ENCODE results near the gene B3GALT4.
A peak's percentile ranks its signal among the peaks of the same experiment; 100 is the strongest.
"Not testable (repeated sequence)": the region's sequence is repeated elsewhere in the genome, so short reads cannot be mapped to it uniquely, and the experiment has no call there.

B3GALT4 gene, protein sequence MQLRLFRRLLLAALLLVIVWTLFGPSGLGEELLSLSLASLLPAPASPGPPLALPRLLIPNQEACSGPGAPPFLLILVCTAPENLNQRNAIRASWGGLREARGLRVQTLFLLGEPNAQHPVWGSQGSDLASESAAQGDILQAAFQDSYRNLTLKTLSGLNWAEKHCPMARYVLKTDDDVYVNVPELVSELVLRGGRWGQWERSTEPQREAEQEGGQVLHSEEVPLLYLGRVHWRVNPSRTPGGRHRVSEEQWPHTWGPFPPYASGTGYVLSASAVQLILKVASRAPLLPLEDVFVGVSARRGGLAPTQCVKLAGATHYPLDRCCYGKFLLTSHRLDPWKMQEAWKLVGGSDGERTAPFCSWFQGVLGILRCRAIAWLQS

GRCh38 chr6:33276864-33277662, at the start of gene B3GALT4:
Gene B3GALT4 (plus strand): TSS chr6:33277123. CDS start chr6:33277420, 297 bp downstream.
- peak; percentile 87 for DNase-seq (ENCODE audit: low read depth)

- DNase-seq (ENCODE audit: low read depth) = no peak
Observed at GRCh38 chr6:33235221-33235634, 41.7 kb upstream of the B3GALT4 start.

DNA sequence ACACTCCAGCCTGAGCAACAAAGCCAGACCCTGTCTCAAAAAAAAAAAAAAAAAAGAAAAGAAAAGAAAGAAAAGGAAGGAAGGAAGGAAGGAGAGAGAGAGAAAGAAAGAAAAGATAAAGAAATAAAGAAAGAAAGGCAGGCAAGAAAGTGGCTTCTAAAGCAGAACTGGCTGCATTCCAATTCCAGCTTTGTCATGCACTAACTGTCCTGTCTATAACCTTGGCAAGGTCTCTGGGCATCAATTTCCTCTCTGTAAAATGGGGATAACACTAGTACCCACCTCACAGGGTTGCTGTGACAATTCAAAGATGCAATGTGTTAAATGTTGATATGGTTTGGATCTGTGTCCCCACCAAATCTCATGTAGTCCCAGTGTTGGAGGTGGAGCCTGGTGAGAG, 40.6 kb upstream of the B3GALT4 start:
- no peak for DNase-seq (ENCODE audit: low read depth)

DNA sequence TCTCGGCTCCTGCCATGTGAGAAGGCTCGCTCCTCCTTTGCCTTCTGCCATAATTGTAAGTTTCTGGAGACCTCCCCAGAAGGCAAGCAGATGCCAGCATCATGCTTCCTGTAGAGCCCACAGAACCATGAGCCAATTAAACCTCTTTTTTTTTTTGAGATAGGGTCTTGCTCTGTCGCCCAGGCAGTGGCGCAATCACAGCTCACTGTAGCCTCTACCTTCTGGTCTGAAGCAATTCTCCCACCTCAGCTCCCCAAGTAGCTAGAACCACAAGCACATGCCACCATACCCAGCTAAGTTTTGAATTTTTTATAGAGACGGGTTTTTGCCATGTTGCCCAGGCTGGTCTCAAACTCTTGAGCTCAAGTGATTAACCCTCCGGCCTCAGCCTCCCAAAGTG, 40.1 kb upstream of the B3GALT4 start:
- no peak for DNase-seq (ENCODE audit: low read depth)

DNA sequence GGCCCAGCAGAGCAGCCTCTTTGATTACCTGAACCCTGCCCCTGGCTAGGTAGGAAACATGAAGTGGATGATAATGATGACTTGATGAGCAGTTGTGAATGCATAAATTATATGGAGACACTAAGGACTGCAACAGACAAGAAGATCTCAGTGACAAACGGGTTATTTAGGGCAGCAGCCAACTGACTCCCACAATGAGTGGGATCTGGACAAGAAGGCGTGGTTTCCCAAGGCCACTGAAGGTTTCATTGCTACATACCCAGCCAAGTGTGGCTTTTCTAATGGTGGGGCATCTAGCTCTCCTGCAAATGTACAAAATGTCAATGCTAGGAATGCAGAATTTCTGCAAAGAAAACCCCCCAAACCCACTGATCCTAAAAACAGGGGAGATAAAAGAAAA, 39.2 kb upstream of the B3GALT4 start:
- DNase-seq (ENCODE audit: low read depth) = no peak

DNA sequence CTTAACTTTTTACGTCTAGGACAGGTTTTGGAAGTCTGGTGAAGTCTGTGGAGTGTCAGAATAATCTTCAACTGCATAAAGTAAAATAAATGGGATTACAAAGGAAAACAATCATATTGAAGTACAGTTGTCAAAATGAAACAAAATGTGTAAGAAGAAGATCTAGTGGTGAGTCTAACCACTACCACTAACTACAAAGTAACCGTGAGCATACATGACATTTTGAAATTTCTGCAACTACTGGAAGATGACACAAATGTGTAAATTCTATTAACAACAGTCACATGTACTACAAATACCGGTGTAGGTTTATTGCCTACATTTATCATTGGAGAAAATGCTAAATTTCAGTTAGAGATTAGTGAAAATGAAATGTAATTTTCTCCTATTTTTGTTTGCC, 35.0 kb upstream of the B3GALT4 start:
- no peak for DNase-seq (ENCODE audit: low read depth)

DNA sequence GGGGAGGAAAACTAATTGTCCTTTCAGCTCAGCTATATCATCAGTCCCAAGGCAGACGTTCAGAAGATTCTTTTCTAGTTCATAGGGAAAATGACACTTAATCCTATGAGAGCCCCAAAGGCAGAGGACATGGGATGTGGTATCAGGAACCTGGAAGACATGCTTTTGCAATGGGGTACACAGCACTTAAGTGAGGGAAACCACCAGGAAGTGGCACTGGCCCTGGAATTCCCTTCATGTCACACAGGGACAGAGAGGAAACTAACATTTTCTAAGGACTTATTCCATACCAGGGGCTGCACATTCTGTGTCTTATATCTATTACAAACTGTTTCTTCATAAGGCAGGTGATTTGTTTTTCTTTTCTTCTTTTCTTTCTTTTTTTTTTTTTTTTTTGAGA, 33.4 kb upstream of the B3GALT4 start:
- DNase-seq (ENCODE audit: low read depth) = no peak

DNA sequence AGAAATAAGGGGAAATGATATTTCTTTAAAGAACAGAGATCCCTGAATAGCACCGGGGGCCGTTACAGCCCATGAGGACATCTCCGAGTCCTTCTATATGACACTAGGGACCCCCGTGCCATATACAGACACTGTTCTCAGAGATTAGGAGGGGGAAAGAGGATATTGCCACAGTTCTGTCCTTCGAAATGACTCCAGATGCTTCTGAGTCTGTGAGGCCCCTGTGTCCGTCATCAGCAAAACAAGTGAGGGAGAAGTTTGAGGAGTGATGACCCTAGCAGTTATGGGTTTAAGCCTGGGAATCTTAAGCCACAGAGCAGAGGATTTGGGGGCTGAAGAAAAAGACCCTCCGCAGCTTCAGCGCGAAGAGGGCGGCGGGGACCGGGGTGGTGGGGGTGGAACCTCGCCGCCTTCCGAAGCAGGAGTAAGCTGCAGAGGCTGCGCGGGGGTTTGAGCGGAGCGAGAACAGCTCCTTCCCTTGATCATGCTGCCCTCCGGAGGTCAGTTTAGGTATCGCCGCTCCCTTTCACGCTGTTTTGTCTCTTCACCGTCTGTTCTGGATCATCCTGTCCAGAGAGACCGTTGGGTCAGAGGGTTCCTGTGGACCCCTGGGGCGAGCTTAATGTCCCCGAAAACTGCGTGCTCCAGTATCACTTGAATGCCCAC, 28.8 kb upstream of the B3GALT4 start:
- DNase-seq (ENCODE audit: low read depth) = peak; percentile 87

- DNase-seq (ENCODE audit: low read depth) = peak; percentile 18
Observed at GRCh38 chr6:33248643-33248931, 28.3 kb upstream of the B3GALT4 start.

- peak; percentile 94 for DNase-seq (ENCODE audit: low read depth)
Observed at GRCh38 chr6:33248932-33249731, 27.8 kb upstream of the B3GALT4 start.

- DNase-seq (ENCODE audit: low read depth) = no peak
Observed at GRCh38 chr6:33249732-33250630, 26.9 kb upstream of the B3GALT4 start.

GRCh38 chr6:33250731-33251130, 26.2 kb upstream of the B3GALT4 start:
- no peak for DNase-seq (ENCODE audit: low read depth)

DNA sequence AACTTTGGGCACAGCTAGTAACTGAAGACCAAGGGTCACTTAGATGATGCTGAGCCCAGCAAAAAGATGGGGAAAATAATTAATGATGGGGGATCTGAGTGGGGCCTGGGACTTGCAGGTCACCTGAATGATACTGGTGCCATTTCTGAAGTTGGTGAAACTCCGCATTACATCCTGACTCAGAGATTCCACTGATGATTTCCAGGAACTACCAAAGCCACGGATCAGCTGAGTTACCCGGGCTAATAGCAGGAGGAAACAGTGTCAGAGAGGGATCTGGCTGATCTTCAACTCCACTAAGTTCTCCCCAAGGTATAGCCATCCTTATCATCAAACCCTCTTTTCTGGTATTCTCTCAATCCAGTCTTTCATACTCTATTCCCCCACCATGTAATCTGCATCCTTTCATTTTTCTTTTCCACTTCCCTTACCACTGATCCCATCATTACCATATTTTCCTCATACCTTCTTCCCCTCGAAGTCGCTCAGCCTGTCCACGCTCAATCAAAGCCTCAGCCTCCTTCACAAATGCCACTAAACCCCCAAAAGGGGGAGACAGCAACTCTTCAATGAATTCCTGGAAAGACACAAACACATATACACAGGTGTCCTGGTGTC, 25.4 kb upstream of the B3GALT4 start:
- no peak for DNase-seq (ENCODE audit: low read depth)

- DNase-seq (ENCODE audit: low read depth) = no peak
Observed at GRCh38 chr6:33252759-33253158, 24.2 kb upstream of the B3GALT4 start.

GRCh38 chr6:33254591-33254990, 22.3 kb upstream of the B3GALT4 start:
- DNase-seq (ENCODE audit: low read depth) = no peak

DNA sequence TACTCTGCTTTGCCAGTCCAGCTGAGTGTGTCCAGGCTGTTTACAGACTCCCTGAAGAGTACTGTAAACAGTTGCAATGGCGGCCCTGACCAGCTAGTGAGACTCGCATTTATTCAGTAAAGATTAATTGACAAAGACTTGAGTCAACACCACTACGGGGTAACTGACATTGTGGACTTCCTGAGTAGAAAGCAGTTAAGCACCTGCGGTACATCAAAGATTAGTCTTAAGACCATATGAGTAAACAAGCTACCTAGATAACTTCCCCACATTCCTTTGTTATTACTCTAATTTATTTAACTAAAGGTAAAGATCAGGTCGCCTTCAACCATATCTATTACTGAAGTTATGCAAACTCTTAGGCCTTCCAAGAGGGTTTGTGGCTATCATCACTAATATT, 17.9 kb upstream of the B3GALT4 start:
- no peak for DNase-seq (ENCODE audit: low read depth)

GRCh38 chr6:33262490-33262889, 14.4 kb upstream of the B3GALT4 start:
- DNase-seq (ENCODE audit: low read depth) = not testable (repeated sequence)

DNA sequence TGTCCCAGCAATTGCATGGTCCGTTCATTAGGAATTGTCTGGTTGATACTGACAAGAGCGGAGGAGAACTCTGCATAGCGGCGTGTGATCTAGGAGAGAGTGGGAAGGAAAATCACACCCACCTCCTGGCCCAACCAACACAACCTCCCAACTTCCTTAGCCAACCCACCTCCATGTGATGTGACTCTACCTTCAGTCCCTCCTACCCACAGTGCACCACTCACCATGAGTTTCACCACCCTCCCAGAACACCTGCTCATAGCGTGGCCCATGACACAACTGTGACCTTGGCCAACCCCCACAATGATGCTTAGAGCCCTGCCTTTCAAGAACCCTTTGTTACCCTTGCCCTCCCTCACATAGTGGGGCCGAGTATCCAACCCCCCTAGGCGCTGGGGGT, 12.9 kb upstream of the B3GALT4 start:
- no peak for DNase-seq (ENCODE audit: low read depth)

DNA sequence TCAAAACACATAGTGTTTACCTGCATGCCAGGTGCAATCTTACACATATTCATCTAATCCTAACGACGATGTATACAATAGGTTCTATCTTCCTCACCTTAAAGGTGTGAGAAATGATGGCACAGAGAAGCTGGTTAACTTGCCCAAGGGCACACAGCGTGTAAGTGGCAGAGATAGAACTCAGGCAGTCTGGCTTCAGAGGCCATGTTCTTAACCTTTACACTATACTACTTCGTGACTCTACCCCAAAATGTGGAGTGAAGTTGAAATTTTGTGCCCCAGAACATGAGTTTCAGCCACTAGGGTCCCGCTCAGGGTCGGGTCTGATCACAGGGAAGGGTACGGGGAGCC, 5.8 kb upstream of the B3GALT4 start:
- no peak for DNase-seq (ENCODE audit: low read depth)

DNA sequence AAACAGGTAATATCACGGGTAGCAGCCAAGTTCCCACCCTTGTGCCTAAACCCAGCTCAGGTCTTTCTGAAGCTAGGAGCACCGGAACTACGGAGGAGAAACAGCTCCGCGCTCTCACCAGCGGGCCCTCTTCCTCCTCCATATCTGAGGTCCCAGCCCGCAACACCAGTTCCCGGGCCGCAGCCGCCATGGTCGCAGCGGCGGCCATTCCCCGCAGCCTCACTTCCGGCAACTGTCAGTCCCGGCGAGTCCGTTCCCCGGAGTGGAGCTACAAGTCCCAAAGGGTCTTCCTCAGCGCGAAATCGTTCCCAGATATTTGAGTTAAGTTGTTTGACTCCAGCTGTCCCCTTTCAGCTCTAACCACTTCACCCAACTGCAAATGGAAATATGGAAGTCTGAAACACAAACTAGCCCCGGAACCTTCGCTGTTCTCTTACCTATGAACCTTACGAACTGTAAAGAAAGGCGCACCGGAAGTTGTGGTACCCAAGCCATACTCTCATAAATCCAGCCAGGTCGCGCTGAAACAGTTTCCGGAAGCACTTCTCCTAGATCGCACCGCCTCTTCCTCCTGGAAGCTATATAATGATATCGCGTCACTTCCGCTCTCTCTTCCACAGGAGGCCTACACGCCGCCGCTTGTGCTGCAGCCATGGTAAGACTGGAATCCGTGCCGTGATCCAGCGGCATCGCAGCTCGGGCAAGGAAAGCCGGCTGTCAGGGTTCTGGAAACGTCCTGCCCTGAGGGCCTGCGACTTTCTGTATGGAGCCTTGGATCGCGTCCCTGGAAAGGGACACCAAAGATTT, 5.3 kb upstream of the B3GALT4 start, which contains the start of the genes RPS18 and VPS52:
TSS of gene RPS18 (plus strand) at position 608 of the 807 bp plus-strand sequence. CDS start at position 653, 45 bp downstream.
TSS of gene VPS52 (minus strand) at position 409 of the 807 bp plus-strand sequence. CDS start at position 208, 201 bp downstream.
- DNase-seq (ENCODE audit: low read depth) = peak; percentile 81

Measured in activated T-cell treated with anti-CD3 and anti-CD28 coated beads for 48 hours (primary cell).